Smooth muscle cell (in vitro differentiated cells): ENCODE results near the gene DMC1. TPM values are rescaled to one million over a fixed set of nuclear protein-coding genes. Genes with fewer than 3 reads are reported as not detected.
"Not testable (repeated sequence)": the region's sequence is repeated elsewhere in the genome, so short reads cannot be mapped to it uniquely, and the experiment has no call there.

Experiments used
- DNase-seq: peaks from one replicate; lab custom pipeline; 2025; ENCODE audit not compliant: unreplicated experiment; lab: John Stamatoyannopoulos, UW
- H2AFZ ChIP-seq: fragments of 200-600 bp; sonication (generic); 2 replicates; pipeline ENCODE4 v1.6.0; 2016; ENCODE audit warnings: antibody characterized with exemption, low read depth, mild to moderate bottlenecking
- H3F3A ChIP-seq: fragments of 200-600 bp; sonication (generic); 2 replicates; pipeline ENCODE4 v1.6.0; 2017; ENCODE audit warnings: antibody characterized with exemption, low read depth
- H3K27ac ChIP-seq: fragments of 200-600 bp; sonication (generic); 2 replicates; pipeline ENCODE4 v1.5.1; 2016; ENCODE audit warnings: low read depth, mild to moderate bottlenecking
- H3K27me3 ChIP-seq: fragments of 200-600 bp; sonication (generic); 2 replicates; pipeline ENCODE4 v1.6.1; 2016; ENCODE audit warnings: low read depth, mild to moderate bottlenecking
- H3K36me3 ChIP-seq: fragments of 200-600 bp; sonication (generic); 2 replicates; pipeline ENCODE4 v1.5.1; 2016; ENCODE audit warnings: low read depth
- H3K4me1 ChIP-seq: fragments of 200-600 bp; sonication (generic); 2 replicates; pipeline ENCODE4 v1.5.1; 2016; ENCODE audit warnings: low read depth
- H3K4me2 ChIP-seq: fragments of 200-600 bp; sonication (generic); 2 replicates; pipeline ENCODE4 v1.6.0; 2016; ENCODE audit warnings: mild to moderate bottlenecking
- H3K4me3 ChIP-seq: fragments of 200-600 bp; sonication (generic); 2 replicates; pipeline ENCODE4 v1.5.1; 2016; ENCODE audit warnings: mild to moderate bottlenecking
- H3K79me2 ChIP-seq: fragments of 200-600 bp; sonication (generic); 2 replicates; pipeline ENCODE4 v1.6.0; 2016; ENCODE audit warnings: low read depth, mild to moderate bottlenecking
- H3K9ac ChIP-seq: fragments of 200-600 bp; sonication (generic); 2 replicates; pipeline ENCODE4 v1.6.0; 2016; ENCODE audit warnings: low read depth
- H3K9me3 ChIP-seq: fragments of 200-600 bp; sonication (generic); replicated peaks from 2 replicates; pipeline ENCODE4 v1.5.1; 2016; ENCODE audit warnings: low read depth
- H4K20me1 ChIP-seq: fragments of 200-600 bp; sonication (generic); 2 replicates; pipeline ENCODE4 v1.6.0; 2016; ENCODE audit warnings: low read depth
- WGBS: methylation state at CpG from one replicate; pipeline ENCODE4 v1.1.7; 2016; ENCODE audit warnings: low lambda C conversion rate; 5-methylcytosine and 5-hydroxymethylcytosine counted together
- polyA plus RNA-seq: library from polyadenylated mRNA; unstranded; fragments of >200 nt; fragmentation: Nextera tagmentation; extraction: Ambion mirVana; gene quantifications from 2 replicates; pipeline ENCODE4 v1.2.1, GENCODE V29; 2016
- total RNA-seq: library from RNA; depleted of rRNA; stranded (reverse); fragments of >200 nt; gene quantifications from 2 replicates; pipeline ENCODE4 v1.2.3, GENCODE V29; 2014
- TF ChIP-seq, protein P1 (sequence below): fragments of 200-600 bp; sonication (generic); IDR thresholded peaks from 2 replicates; pipeline ENCODE4 v1.5.1; 2017; ENCODE audit warnings: borderline replicate concordance, mild to moderate bottlenecking, antibody characterized with exemption; ENCODE audit not compliant: insufficient read depth, poor library complexity, severe bottlenecking

DMC1 gene, protein sequence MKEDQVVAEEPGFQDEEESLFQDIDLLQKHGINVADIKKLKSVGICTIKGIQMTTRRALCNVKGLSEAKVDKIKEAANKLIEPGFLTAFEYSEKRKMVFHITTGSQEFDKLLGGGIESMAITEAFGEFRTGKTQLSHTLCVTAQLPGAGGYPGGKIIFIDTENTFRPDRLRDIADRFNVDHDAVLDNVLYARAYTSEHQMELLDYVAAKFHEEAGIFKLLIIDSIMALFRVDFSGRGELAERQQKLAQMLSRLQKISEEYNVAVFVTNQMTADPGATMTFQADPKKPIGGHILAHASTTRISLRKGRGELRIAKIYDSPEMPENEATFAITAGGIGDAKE
- total RNA-seq = 0.13 and 0.81 TPM in 2 replicates
- 0.77 and 1.1 TPM in 2 replicates for polyA plus RNA-seq

DNA sequence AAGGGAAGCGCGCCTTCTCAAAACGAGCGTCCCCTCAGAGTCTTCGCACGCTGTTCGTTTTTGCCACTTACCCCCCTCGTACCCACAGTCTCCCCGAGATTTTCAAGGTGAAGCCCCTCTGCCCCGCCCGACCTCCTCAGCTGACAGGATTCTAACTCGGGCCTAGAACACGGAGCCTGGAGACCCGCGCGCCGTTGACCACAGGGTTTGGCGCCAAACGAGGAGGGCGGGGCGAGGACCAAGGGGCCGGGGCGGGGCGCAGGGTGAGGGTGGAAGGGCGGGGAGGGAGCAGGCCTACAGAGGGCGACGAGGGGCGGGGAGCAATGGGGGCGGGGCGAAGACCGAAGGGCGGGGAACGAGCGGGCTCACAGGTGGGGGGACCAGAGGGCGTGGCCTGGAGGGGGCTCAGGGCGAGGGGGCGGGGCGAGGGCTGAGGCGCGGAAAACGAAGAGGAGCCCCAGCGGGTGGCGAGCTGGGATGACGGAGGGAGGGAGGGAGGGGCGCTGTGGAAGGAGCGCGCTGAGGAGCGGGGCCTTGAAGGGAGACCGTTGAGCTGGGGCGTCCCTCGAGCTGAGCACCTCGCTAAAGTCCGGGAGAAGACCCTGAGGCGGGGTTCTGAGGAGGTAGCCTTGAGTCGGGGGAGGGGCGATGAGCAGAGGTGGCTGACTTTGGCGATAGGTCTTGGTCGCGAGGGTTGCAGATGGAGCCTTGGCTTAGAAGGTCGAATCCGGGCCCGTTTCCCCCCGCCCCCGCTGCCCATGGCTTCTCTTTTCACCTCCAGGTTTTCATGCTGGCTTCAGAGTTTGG, at the start of gene DMC1:
DMC1 (minus strand) TSS at position 212 of the 807 bp plus-strand sequence. CDS start 1,927 bp downstream, outside the sequence.
- WGBS = 3% methylated on average over 18 of the region's 64 CpGs
- H3K27ac ChIP-seq = no peak within 1 kb of the TSS
- peak; percentile 95 for DNase-seq
- H4K20me1 ChIP-seq = no peaks in the 10 kb centered on the region
- no peaks in the 10 kb centered on the region for H3K79me2 ChIP-seq
- no peaks in the 10 kb centered on the region for H3K9me3 ChIP-seq
- TF ChIP-seq, protein P1, sequence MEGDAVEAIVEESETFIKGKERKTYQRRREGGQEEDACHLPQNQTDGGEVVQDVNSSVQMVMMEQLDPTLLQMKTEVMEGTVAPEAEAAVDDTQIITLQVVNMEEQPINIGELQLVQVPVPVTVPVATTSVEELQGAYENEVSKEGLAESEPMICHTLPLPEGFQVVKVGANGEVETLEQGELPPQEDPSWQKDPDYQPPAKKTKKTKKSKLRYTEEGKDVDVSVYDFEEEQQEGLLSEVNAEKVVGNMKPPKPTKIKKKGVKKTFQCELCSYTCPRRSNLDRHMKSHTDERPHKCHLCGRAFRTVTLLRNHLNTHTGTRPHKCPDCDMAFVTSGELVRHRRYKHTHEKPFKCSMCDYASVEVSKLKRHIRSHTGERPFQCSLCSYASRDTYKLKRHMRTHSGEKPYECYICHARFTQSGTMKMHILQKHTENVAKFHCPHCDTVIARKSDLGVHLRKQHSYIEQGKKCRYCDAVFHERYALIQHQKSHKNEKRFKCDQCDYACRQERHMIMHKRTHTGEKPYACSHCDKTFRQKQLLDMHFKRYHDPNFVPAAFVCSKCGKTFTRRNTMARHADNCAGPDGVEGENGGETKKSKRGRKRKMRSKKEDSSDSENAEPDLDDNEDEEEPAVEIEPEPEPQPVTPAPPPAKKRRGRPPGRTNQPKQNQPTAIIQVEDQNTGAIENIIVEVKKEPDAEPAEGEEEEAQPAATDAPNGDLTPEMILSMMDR = no peak
- H3K4me2 ChIP-seq = peak within 1 kb of the TSS; percentile 95
- H3K9ac ChIP-seq = peak within 1 kb of the TSS; percentile 37
- H3K4me3 ChIP-seq = peak within 1 kb of the TSS; percentile 67
- H3F3A ChIP-seq = peaks cover 17% of the 10 kb centered on the region
- H3K36me3 ChIP-seq = no peaks in the 10 kb centered on the region
- H2AFZ ChIP-seq = peak within 1 kb of the TSS; percentile 95
- H3K27me3 ChIP-seq = peaks cover 6% of the 10 kb centered on the region
- peaks cover 7% of the 10 kb centered on the region for H3K4me1 ChIP-seq

DNA sequence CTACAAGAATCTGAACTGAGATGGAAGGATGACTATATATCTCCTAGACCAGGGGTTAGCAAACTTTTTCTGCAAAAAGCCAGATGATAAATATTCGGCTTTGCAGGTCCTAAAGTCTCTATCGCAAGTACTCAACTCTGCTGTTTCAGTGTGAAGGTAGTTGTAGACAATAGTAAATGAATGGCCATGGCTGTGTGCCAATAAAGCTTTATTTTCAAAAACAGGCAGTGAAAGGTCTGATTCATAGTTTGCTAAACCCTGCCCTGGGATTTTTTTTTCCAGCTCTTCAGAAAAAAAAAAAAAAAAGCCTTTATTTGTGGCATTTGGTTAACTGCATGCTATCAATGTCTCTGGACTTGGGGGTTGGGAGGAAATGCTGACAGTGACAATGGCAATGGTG, 48.7 kb upstream of the DMC1 start:
- Histone ChIP-seq H4K20me1 (no peaks in the 10 kb centered on the region), H3K36me3 (peaks cover 8% of the 10 kb centered on the region), H3F3A (no peaks in the 10 kb centered on the region), H3K9me3 (no peaks in the 10 kb centered on the region), H3K4me3 (no peak overlapping the region), H3K79me2 (no peaks in the 10 kb centered on the region), H3K27me3 (no peaks in the 10 kb centered on the region), H3K4me2 (no peak overlapping the region), H3K4me1 (no peaks in the 10 kb centered on the region), H2AFZ (no peak overlapping the region), H3K9ac (no peak overlapping the region), H3K27ac (no peak overlapping the region)
- TF ChIP-seq, protein P1 = no peak
- 93% methylated on average over 2 of the region's 2 CpGs for WGBS
- DNase-seq = no peak

DNA sequence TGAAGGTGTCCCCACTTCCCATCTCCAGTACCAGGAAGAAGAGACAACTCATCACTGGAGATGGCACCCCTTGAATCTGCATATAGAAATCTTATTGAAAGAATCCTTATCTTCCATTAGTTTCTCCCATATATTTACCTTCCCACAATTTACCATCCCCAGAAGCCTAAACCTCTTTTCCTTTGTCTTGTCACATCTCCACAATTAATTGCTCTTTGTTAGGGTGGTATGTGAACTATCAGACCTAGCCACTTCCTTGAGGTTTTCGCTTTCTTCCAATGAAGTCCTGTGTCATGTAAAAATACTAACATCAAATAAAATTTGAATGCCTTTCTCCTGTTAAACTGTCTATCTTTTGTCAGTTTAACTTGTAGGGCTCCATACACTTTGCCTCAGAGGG, 48.3 kb upstream of the DMC1 start:
- TF ChIP-seq, protein P1 = no peak
- H2AFZ ChIP-seq = no peak overlapping the region
- no peak for DNase-seq
- no peak overlapping the region for H3K4me3 ChIP-seq
- no peak overlapping the region for H3K4me2 ChIP-seq
- H3F3A ChIP-seq = no peaks in the 10 kb centered on the region
- no peaks in the 10 kb centered on the region for H3K79me2 ChIP-seq
- 92% methylated on average over 1 of the region's 1 CpG for WGBS
- no peaks in the 10 kb centered on the region for H3K27me3 ChIP-seq
- H3K4me1 ChIP-seq = no peaks in the 10 kb centered on the region
- no peak overlapping the region for H3K9ac ChIP-seq
- H4K20me1 ChIP-seq = no peaks in the 10 kb centered on the region
- H3K9me3 ChIP-seq = no peaks in the 10 kb centered on the region
- peaks cover 8% of the 10 kb centered on the region for H3K36me3 ChIP-seq
- no peak overlapping the region for H3K27ac ChIP-seq

DNA sequence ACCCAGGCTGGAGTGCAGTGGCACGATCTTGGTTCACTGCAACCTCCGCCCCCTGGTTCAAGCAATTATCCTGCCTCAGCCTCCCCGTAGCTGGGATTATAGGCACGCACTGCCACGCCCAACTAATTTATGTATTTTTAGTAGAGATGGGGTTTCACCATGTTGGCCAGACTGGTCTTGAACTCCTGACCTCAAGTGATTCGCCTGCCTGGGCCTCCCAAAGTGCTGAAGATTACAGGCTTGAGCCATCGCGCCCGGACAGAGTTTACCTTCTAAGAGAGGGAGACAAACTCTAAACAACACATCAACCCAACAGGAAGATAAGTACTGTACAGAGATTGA, 45.1 kb upstream of the DMC1 start:
- not testable (repeated sequence) for H3K9me3 ChIP-seq, H3F3A ChIP-seq, H3K27me3 ChIP-seq, H4K20me1 ChIP-seq, H3K4me3 ChIP-seq, H3K79me2 ChIP-seq, H3K4me2 ChIP-seq, H3K4me1 ChIP-seq, H3K9ac ChIP-seq, H3K27ac ChIP-seq, DNase-seq, H3K36me3 ChIP-seq, H2AFZ ChIP-seq
- 91% methylated on average over 9 of the region's 9 CpGs for whole genome bisulfite sequencing
